HG03439 (cell line): Measurements from ENCODE around the gene GUSB.

Experiments used
- ATAC-seq: cut with Tn5 transposase; IDR thresholded peaks from one replicate; pipeline ENCODE4 v1.9.1; 2021; ENCODE audit warnings: mild to moderate bottlenecking, moderate library complexity; ENCODE audit not compliant: unreplicated experiment

GUSB gene

GRCh38 chr7:65931685-65932084 is 50.3 kb downstream of the GUSB start:
- ATAC-seq: no peak

GRCh38 chr7:65927489-65928448 is 54.2 kb downstream of the GUSB start:
- ATAC-seq: no peak

DNA sequence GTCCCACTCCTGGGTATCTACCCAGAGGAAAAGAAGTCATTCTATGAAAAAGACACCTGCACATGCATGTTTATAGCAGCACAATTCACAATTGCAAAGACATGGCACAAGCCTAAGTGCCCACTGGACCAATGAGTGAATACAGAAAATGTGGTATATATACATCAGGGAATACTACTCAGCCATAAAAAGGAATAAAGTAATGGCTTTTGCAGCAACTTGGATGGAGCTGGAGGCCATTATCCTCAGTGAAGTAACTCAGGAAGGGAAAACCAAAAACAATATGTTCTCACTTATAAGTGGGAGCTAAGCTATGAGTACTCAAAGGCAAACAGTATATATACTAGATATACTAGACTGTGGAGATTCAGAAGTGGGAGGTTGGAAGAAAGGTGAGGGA is 55.4 kb downstream of the GUSB start:
- ATAC-seq: no peak

GRCh38 chr7:65925040-65925439 is 57.0 kb downstream of the GUSB start:
- no peak for ATAC-seq

DNA sequence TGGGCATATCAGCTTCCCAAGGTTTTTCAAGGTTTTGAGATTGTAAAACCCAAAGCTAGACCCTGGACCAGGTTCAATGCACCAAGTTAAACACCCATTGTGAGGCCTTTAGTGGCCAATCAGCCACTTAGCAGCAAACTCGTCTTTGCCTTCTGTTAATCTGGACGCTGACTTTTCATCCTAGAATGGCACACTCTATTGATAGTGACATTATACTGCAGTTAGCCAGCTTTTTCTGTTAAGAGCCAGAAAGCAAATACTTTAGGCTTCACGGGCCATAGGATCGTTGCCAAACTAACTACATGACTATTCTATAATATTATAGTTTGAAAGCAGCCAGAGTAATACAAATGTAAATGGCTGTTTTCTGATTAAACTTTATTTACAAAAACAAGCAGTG is 57.8 kb downstream of the GUSB start:
- no peak for ATAC-seq

DNA sequence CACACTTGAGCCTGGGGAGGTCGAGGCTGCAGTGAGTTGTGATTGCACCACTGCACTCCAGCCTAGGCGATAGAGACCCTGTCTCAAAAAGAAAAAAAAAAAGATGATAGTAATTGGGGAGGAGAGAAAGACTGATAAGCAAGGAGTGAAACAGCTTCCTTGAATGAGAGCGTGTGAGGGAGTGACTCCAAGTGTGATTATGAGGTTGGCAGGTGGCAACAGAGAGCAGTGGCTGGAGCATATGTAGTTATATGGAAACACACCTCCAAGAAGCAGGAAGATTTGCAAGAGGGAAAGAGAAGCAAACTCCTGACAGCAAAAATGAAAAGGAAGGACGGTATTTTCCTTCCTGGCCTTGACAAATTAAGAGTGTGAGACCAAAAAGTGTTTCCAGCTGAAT is 58.7 kb downstream of the GUSB start:
- no peak for ATAC-seq

GRCh38 chr7:65915921-65916657 is 65.9 kb downstream of the GUSB start:
- ATAC-seq: no peak

- ATAC-seq: no peak
These were observed 69.8 kb downstream of the GUSB start for GRCh38 chr7:65912237-65912636.
